ENCODE results near the gene CGB7.
A peak's percentile ranks its signal among the peaks of the same experiment; 100 is the strongest.

The CGB7 gene

GRCh38 chr19:49101160-49101559 lies 43.6 kb upstream of the CGB7 start:
- CTCF ChIA-PET = interaction anchor here (1.8 to 7.1 kb wide), 2 partner anchors 13 to 108 kb away, joined by 7 to 105 read pairs; partner anchors contain the start of gene LIN7B
- POLR2A ChIA-PET = interaction anchor here (2.6 kb wide), 1 partner anchor 13 kb away, joined by 10 read pairs; the partner anchor contains the start of gene LIN7B
- Histone ChIP-seq H3K4me3 (ENCODE audit: low read depth, low read length) (no peak overlapping the region), H3K36me3 (ENCODE audit: control insufficient read depth in 2 of 2, insufficient read depth in 1 of 2, low read length in 2 of 2) (peaks cover 79 to 94% of the 10 kb centered on the region in 2 experiments), H3K27ac (ENCODE audit: extremely low read depth, low read depth, low read length) (no peak overlapping the region), H3K9me3 (ENCODE audit: control insufficient read depth, insufficient read depth, low read depth, low read length) (no peaks in the 10 kb centered on the region), H3K4me1 (ENCODE audit: control insufficient read depth, insufficient read depth, low read length) (peaks cover 5% of the 10 kb centered on the region)
- TF ChIP-seq ZSCAN23 (tag by site-specific recombination; IDR thresholded peaks at IDR 0.05) = no peak
- no peak for TF ChIP-seq PRDM6 (tag by site-specific recombination; IDR thresholded peaks at IDR 0.05)
- TF ChIP-seq ZBTB44 (tag by site-specific recombination; IDR thresholded peaks at IDR 0.05) = no peak
- TF ChIP-seq ZIC2 (tag by site-specific recombination; IDR thresholded peaks at IDR 0.05) = no peak
- TF ChIP-seq PRDM4 (tag by site-specific recombination; IDR thresholded peaks at IDR 0.05) = no peak
- TF ChIP-seq ZNF501 (tag by site-specific recombination; IDR thresholded peaks at IDR 0.05) = no peak
- no peak for TF ChIP-seq ZNF660 (tag by site-specific recombination; IDR thresholded peaks at IDR 0.05)
- TF ChIP-seq ZNF600 (tag by site-specific recombination; IDR thresholded peaks at IDR 0.05) = no peak
- TF ChIP-seq ZFHX2 (tag by site-specific recombination; conservative IDR thresholded peaks at IDR 0.05) = no peak
- no peak for TF ChIP-seq ZNF626 (tag by site-specific recombination; IDR thresholded peaks at IDR 0.05)

GRCh38 chr19:49098795-49099194 lies 41.2 kb upstream of the CGB7 start:
- Histone ChIP-seq H3K36me3 (ENCODE audit: control insufficient read depth in 2 of 2, insufficient read depth in 1 of 2, low read length in 2 of 2) (peaks cover 72 to 94% of the 10 kb centered on the region in 2 experiments), H3K27ac (ENCODE audit: extremely low read depth, low read depth, low read length) (no peak overlapping the region; the same call in 1 of the 2 replicates), H3K4me1 (ENCODE audit: control insufficient read depth, insufficient read depth, low read length) (peaks cover 8% of the 10 kb centered on the region), H3K9me3 (ENCODE audit: control insufficient read depth, insufficient read depth, low read depth, low read length) (no peaks in the 10 kb centered on the region), H3K4me3 (ENCODE audit: low read depth, low read length) (no peak overlapping the region)
- no peak for TF ChIP-seq GLI2 (tag by site-specific recombination; IDR thresholded peaks at IDR 0.05; ENCODE audit: borderline replicate concordance, low read depth)
- TF ChIP-seq ZNF146 (tag by site-specific recombination; IDR thresholded peaks at IDR 0.05) = no peak
- TF ChIP-seq ZFP37 (tag by site-specific recombination; IDR thresholded peaks at IDR 0.05) = no peak
- TF ChIP-seq ZNF600 (tag by site-specific recombination; IDR thresholded peaks at IDR 0.05) = no peak
- ChIA-PET CTCF (interaction anchor here (1.1 to 7.1 kb wide), 10 partner anchors 10 to 126 kb away, joined by 4 to 105 read pairs (median 36); partner anchors contain the start of gene LIN7B), POLR2A (interaction anchor here (1.6 to 2.6 kb wide), 2 partner anchors 15 to 100 kb away, joined by 7 to 10 read pairs; partner anchors contain the start of gene LIN7B)

- H3K4me3 ChIP-seq (ENCODE audit: low read depth, low read length) = no peak overlapping the region
- H3K9me3 ChIP-seq (ENCODE audit: control insufficient read depth, insufficient read depth, low read depth, low read length) = no peaks in the 10 kb centered on the region
- H3K4me1 ChIP-seq (ENCODE audit: control insufficient read depth, insufficient read depth, low read length) = peaks cover 8% of the 10 kb centered on the region
- peaks cover 81 to 95% of the 10 kb centered on the region in 2 experiments for H3K36me3 ChIP-seq (ENCODE audit: control insufficient read depth in 2 of 2, insufficient read depth in 1 of 2, low read length in 2 of 2)
- CTCF ChIA-PET = interaction anchor here (0.5 to 7.1 kb wide), 50 partner anchors 10 to 546 kb away, joined by 3 to 105 read pairs (median 5); partner anchors contain the start of genes GYS1, LIN7B and RUVBL2
- POLR2A ChIA-PET = interaction anchor here (0.6 to 1.7 kb wide), 12 partner anchors 9 to 356 kb away, joined by 3 to 11 read pairs (median 4); partner anchors contain the start of genes ALDH16A1 and LIN7B
- peak overlapping the region; percentile 48 for H3K27ac ChIP-seq (ENCODE audit: extremely low read depth, low read depth, low read length)
- TF ChIP-seq ZBTB20 (tag by site-specific recombination; IDR thresholded peaks at IDR 0.05) (peak; percentile 75), ZNF664 (tag by site-specific recombination; IDR thresholded peaks at IDR 0.05) (no peak), REST (tag by site-specific recombination; IDR thresholded peaks at IDR 0.05) (no peak), SP7 (tag by site-specific recombination; IDR thresholded peaks at IDR 0.05) (peak; percentile 32), TRIM28 (IDR thresholded peaks at IDR 0.05; ENCODE audit: borderline replicate concordance, low read length) (0 out of 2 replicates have a peak, but pooled peaks have one; percentile 33), ZNF660 (tag by site-specific recombination; IDR thresholded peaks at IDR 0.05) (0 out of 2 replicates have a peak, but pooled peaks have one; percentile 31)
Observed at GRCh38 chr19:49097453-49098288, 40.1 kb upstream of the CGB7 start.

Data from HEK293 (cell line).